Measurements from ENCODE around the gene EVC.

GRCh38 chr4:5839332-5839731 is 128.3 kb downstream of the EVC start:
- no peak for TF ChIP-seq CTCF (IDR thresholded peaks at IDR 0.05)
- TF ChIP-seq POLR2A (IDR thresholded peaks at IDR 0.05) = no peak

Measured in lower leg skin (tissue), 3 donors.